Measurements from ENCODE around the gene DMC1. TPM values are rescaled to one million over a fixed set of nuclear protein-coding genes. Genes with fewer than 3 reads are reported as not detected.

Gene DMC1
- total RNA-seq, 4 donors from 2014 or later = 0.18 TPM; not detected in 3

DNA sequence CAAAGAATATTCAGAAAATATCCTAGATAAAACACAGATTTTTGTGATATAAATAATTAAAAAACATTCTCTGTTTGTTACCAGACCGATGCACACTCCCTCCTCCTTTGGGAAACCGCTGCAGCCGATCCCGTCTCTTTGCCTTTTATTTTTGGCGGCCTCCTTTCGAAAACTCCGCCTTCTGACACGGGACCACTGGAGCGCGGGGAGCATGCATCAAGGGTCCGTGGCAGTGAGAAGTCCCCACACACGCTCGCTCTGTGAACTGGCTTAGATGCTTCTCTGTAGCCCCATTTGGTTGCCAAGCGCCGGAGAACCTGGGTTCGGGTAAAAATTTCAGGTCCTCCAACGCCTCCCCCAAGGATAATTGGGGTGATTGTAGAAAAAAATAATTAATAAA is 80.8 kb downstream of the DMC1 start:
- peaks cover 29 to 100% of the 10 kb centered on the region in 2 donors for H3K36me3 ChIP-seq
- no peak overlapping the region for H3K4me3 ChIP-seq
- no peaks in the 10 kb centered on the region for H3K9me3 ChIP-seq
- DNase-seq (no peak), ATAC-seq (no peak)
- no peak for TF ChIP-seq POLR2A (IDR thresholded peaks at IDR 0.05)
- peaks cover 9 to 11% of the 10 kb centered on the region in 2 donors for H3K4me1 ChIP-seq
- intact Hi-C loops (cut with DNase I; ENCODE audit: low total_unique reads) = no loop called here
- no peaks in the 10 kb centered on the region for H3K27me3 ChIP-seq
- in situ Hi-C loops (cut with MboI; ENCODE audit: low sequenced_read_pairs in 4 of 4) = no loop called here
- peak overlapping the region in 2 of 4 donors; percentile 60 to 73 for H3K27ac ChIP-seq

DNA sequence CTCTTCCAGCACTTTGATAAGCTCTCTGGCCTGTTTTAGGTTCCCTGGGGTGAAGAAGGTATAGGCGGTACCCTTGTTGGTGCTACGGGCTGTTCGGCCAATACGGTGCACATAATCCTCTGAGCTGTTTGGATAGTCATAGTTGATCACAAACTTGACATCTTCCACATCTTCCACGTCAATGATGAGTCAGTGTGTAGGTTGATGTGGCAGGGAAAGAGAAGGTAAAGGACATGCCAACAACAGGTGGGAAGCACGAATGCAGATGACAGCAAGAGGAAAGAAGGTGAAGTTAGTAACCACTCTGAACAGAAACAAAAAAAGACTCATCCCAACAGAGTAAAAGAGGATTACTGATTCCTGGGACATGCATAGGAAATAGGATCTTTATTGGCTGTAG is 82.0 kb downstream of the DMC1 start:
- Histone ChIP-seq H3K9me3 (no peaks in the 10 kb centered on the region), H3K27me3 (no peaks in the 10 kb centered on the region), H3K27ac (peak overlapping the region in 1 of 4 donors; percentile 11), H3K4me3 (no peak overlapping the region), H3K36me3 (peaks cover 24 to 100% of the 10 kb centered on the region in 2 donors), H3K4me1 (peaks cover 9 to 11% of the 10 kb centered on the region in 2 donors)
- DNase-seq (no peak), ATAC-seq (no peak)
- in situ Hi-C loops (cut with MboI; ENCODE audit: low sequenced_read_pairs in 4 of 4) (no loop called here), intact Hi-C loops (cut with DNase I; ENCODE audit: low total_unique reads) (no loop called here)
- no peak for TF ChIP-seq POLR2A (IDR thresholded peaks at IDR 0.05)
- TF ChIP-seq, protein P1, sequence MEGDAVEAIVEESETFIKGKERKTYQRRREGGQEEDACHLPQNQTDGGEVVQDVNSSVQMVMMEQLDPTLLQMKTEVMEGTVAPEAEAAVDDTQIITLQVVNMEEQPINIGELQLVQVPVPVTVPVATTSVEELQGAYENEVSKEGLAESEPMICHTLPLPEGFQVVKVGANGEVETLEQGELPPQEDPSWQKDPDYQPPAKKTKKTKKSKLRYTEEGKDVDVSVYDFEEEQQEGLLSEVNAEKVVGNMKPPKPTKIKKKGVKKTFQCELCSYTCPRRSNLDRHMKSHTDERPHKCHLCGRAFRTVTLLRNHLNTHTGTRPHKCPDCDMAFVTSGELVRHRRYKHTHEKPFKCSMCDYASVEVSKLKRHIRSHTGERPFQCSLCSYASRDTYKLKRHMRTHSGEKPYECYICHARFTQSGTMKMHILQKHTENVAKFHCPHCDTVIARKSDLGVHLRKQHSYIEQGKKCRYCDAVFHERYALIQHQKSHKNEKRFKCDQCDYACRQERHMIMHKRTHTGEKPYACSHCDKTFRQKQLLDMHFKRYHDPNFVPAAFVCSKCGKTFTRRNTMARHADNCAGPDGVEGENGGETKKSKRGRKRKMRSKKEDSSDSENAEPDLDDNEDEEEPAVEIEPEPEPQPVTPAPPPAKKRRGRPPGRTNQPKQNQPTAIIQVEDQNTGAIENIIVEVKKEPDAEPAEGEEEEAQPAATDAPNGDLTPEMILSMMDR (IDR thresholded peaks at IDR 0.05 in 4 of 5, conservative IDR thresholded peaks at IDR 0.05 in 1 of 5) = no peak

DNA sequence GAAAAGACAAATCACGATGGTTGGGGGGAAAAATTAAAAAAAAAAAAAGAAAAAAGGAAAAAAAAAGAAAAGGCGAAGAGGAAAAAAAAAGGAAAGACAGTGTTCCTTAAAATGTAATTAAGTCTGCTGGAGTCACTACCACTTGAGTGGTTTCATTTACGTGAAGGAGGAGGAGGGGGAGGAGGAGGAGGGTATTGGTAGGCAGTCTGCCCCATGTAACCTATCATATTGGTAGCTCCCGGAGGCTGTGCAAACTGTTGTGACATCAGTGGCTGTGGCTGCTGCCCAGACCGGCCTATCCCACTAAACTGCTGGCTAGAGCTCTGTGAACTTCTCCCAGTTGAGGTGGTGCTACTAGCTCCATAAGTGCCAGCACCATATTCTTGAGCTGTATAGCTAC is 84.2 kb downstream of the DMC1 start:
- intact Hi-C loops (cut with DNase I; ENCODE audit: low total_unique reads) = no loop called here
- in situ Hi-C loops (cut with MboI; ENCODE audit: low sequenced_read_pairs in 4 of 4) = no loop called here

DNA sequence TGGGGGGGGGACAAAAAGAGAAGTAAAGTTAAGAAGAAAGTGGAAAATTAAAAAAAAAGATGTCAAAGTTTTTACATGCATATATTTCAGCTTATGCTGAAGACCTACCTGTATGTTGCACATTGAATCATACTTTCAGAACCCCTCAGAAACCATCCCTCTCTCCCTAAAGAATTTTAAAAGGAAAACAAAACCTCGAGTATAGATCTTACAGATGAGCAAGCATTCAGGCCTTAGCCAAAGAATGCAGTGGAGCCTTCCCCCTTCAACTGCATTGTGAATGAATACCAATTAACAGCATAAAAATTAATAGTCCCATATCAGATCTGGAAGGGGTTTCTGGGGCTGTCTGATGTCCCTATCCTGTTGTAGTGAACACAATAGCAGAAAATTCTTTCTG is 85.7 kb downstream of the DMC1 start:
- intact Hi-C loops (cut with DNase I; ENCODE audit: low total_unique reads) (no loop called here), in situ Hi-C loops (cut with MboI; ENCODE audit: low sequenced_read_pairs in 4 of 4) (no loop called here)
- no peaks in the 10 kb centered on the region for H3K4me1 ChIP-seq
- no peak for TF ChIP-seq POLR2A (IDR thresholded peaks at IDR 0.05)
- TF ChIP-seq, protein P1 (IDR thresholded peaks at IDR 0.05 in 4 of 5, conservative IDR thresholded peaks at IDR 0.05 in 1 of 5) = no peak
- no peaks in the 10 kb centered on the region for H3K27me3 ChIP-seq
- H3K36me3 ChIP-seq = peaks cover 18 to 85% of the 10 kb centered on the region in 2 donors
- H3K9me3 ChIP-seq = no peaks in the 10 kb centered on the region
- no peak overlapping the region for H3K4me3 ChIP-seq
- ATAC-seq (no peak), DNase-seq (no peak)
- H3K27ac ChIP-seq = no peak overlapping the region

More for the DNA sequence above, 84.2 kb downstream of the DMC1 start:
- H3K4me3 ChIP-seq = no peak overlapping the region
- no peaks in the 10 kb centered on the region for H3K27me3 ChIP-seq
- DNase-seq (no peak), ATAC-seq (peak in 1 of 2 donors; percentile 49)
- no peak overlapping the region for H3K27ac ChIP-seq
- peaks cover 24 to 100% of the 10 kb centered on the region in 2 donors for H3K36me3 ChIP-seq
- no peaks in the 10 kb centered on the region for H3K9me3 ChIP-seq
- H3K4me1 ChIP-seq = peaks cover 2 to 3% of the 10 kb centered on the region in 2 donors
- no peak for TF ChIP-seq POLR2A (IDR thresholded peaks at IDR 0.05)
- TF ChIP-seq, protein P1 (IDR thresholded peaks at IDR 0.05 in 4 of 5, conservative IDR thresholded peaks at IDR 0.05 in 1 of 5) = no peak

DNA sequence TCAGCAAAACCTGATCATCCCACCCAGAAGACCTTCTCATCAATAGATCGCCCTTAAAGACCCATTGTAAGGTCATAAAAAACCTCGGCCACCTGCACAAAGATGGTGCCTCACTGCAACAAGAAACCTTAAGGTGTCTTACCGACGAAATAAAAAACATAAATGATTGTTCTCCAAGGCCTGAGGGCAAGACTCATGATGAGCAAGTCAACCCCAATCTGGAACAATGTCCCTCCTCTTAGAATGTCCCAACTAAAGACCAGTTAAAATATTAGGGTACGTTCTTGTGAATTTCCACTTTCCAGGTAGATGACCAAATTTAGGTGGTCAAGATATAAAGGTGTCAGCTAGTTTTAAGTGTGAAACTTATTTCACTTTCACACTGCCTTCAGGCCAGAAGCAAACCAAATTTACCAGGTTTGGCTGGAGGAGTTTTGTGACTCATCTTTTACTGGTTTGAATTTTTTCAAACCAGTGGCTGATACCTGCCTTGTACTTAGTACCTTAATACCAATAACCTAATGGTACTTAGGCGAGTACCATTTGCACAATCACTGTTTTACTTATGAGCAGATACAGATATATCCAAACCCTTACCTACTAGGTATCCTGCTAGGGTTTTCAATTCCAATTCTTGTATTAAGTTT is 87.2 kb downstream of the DMC1 start:
- ATAC-seq (no peak), DNase-seq (no peak)
- in situ Hi-C loops (cut with MboI; ENCODE audit: low sequenced_read_pairs in 4 of 4) (no loop called here), intact Hi-C loops (cut with DNase I; ENCODE audit: low total_unique reads) (no loop called here)
- H3K27ac ChIP-seq = no peak overlapping the region
- H3K4me3 ChIP-seq = no peak overlapping the region
- no peaks in the 10 kb centered on the region for H3K9me3 ChIP-seq
- no peaks in the 10 kb centered on the region for H3K27me3 ChIP-seq
- peaks cover 17 to 70% of the 10 kb centered on the region in 2 donors for H3K36me3 ChIP-seq
- no peaks in the 10 kb centered on the region for H3K4me1 ChIP-seq
- TF ChIP-seq POLR2A (IDR thresholded peaks at IDR 0.05) = no peak
- TF ChIP-seq, protein P1 (IDR thresholded peaks at IDR 0.05 in 4 of 5, conservative IDR thresholded peaks at IDR 0.05 in 1 of 5) = no peak

Data from gastrocnemius medialis (tissue), 4 donors.